ENCODE measurements around the gene RANBP1.
A peak's percentile ranks its signal among the peaks of the same experiment; 100 is the strongest.

Gene RANBP1

DNA sequence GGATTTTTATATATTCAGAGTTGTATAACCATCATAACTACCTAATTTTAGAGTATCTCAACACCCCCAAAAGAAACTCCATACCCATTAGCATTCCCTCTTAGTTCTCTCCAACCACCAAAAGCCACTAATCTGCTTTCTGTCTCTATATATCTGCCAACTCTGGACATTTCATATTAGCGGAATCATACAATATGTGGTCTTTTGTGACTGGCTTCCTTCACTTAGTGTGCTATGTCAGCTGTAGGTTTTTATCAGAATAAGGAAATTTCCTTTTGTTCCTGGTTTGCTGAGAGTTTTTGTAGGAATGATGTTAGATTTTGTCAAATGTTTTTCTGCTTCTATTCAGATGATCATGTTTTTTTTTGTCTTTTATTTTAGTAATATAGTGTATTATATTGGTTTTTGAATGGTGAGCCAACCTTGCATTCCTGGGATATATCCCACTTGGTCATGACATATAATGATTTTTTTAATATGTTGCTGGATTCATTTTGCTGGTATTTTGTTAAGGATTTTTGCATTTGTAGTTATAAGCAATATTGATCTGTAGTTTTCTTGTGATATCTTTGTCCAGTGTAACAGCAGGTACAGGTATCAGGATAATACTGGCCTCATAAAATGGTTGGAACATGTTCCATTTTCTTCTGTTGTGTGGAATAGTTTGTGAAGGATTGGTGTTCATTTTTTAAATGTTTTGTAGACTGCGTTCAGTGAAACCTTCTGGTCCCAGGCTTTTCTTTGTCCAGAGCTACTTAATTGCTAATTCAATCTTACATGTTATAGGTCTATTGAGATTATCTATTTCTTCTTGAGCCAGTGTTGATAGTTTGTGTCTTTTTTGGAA lies 19.1 kb upstream of the RANBP1 start:
- DNase-seq = no peak
- Histone ChIP-seq H3K27me3 (ENCODE audit: insufficient read depth, low read depth, severe bottlenecking) (no peaks in the 10 kb centered on the region), H3K27ac (no peak overlapping the region), H3K9me3 (ENCODE audit: severe bottlenecking) (no peaks in the 10 kb centered on the region), H3K4me3 (ENCODE audit: low read depth, low read length) (no peak overlapping the region), H3K36me3 (peaks cover 100% of the 10 kb centered on the region)
- TF ChIP-seq, protein P1, sequence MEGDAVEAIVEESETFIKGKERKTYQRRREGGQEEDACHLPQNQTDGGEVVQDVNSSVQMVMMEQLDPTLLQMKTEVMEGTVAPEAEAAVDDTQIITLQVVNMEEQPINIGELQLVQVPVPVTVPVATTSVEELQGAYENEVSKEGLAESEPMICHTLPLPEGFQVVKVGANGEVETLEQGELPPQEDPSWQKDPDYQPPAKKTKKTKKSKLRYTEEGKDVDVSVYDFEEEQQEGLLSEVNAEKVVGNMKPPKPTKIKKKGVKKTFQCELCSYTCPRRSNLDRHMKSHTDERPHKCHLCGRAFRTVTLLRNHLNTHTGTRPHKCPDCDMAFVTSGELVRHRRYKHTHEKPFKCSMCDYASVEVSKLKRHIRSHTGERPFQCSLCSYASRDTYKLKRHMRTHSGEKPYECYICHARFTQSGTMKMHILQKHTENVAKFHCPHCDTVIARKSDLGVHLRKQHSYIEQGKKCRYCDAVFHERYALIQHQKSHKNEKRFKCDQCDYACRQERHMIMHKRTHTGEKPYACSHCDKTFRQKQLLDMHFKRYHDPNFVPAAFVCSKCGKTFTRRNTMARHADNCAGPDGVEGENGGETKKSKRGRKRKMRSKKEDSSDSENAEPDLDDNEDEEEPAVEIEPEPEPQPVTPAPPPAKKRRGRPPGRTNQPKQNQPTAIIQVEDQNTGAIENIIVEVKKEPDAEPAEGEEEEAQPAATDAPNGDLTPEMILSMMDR (IDR thresholded peaks at IDR 0.05; ENCODE audit: low read depth, low read length) = no peak

DNA sequence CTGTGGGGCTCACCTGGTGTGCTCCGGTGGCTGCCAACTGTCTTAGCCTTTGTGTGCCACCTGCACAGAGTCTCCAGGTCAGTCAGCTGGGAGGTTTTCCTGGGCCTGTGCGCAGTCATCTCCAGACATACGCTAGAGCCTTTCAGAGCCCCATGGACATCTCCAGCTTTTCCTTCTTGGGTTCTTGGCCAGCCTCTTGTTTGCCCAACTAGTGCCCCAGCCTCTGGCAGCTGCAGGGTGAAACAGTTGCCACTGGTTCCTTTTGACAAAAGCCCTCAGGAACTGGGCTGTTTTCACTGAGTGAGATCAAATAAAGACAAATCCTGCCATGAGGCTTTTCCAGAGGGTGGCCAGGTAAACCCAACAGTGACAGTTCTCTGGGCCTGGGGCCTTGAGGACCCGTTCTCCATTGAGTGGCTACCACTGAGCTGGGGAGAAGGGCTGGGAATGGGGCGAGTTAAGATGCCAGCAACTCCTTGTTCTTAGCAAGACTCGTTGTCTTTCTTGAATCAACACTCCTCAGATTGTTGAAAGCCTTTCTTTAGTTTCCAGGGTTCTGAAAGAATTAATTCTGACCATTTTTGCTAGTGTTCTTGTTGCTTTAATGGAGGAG lies 16.7 kb upstream of the RANBP1 start:
- Histone ChIP-seq H3K27ac (no peak overlapping the region), H3K27me3 (ENCODE audit: insufficient read depth, low read depth, severe bottlenecking) (no peaks in the 10 kb centered on the region), H3K4me3 (ENCODE audit: low read depth, low read length) (no peak overlapping the region), H3K36me3 (peaks cover 89% of the 10 kb centered on the region), H3K9me3 (ENCODE audit: severe bottlenecking) (no peaks in the 10 kb centered on the region)
- no peak for DNase-seq
- TF ChIP-seq, protein P1 (IDR thresholded peaks at IDR 0.05; ENCODE audit: low read depth, low read length) = no peak

DNA sequence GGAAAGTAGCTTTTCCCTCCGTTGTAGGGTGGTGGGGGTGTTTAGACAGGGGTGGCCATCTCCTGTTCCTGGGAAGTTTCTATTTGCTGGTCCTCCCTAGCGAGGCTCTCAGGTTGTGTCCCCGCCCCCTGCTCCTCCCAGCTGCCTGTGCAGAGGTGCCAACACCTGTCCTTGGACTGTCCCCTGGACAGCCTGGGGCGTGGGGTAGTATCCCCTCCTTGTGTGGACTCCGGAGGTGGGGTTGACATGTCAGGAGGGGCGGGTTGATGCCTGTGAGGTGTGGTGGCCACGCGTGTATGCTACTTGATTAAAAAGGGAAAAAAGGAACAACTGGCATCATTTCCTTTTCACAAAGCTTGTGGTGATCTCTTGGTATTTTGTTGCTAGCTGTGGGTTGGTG lies 14.3 kb upstream of the RANBP1 start:
- Histone ChIP-seq H3K27me3 (ENCODE audit: insufficient read depth, low read depth, severe bottlenecking) (no peaks in the 10 kb centered on the region), H3K9me3 (ENCODE audit: severe bottlenecking) (no peaks in the 10 kb centered on the region), H3K4me3 (ENCODE audit: low read depth, low read length) (no peak overlapping the region), H3K27ac (no peak overlapping the region), H3K36me3 (peaks cover 89% of the 10 kb centered on the region)
- TF ChIP-seq, protein P1 (IDR thresholded peaks at IDR 0.05; ENCODE audit: low read depth, low read length) = no peak
- DNase-seq = no peak

DNA sequence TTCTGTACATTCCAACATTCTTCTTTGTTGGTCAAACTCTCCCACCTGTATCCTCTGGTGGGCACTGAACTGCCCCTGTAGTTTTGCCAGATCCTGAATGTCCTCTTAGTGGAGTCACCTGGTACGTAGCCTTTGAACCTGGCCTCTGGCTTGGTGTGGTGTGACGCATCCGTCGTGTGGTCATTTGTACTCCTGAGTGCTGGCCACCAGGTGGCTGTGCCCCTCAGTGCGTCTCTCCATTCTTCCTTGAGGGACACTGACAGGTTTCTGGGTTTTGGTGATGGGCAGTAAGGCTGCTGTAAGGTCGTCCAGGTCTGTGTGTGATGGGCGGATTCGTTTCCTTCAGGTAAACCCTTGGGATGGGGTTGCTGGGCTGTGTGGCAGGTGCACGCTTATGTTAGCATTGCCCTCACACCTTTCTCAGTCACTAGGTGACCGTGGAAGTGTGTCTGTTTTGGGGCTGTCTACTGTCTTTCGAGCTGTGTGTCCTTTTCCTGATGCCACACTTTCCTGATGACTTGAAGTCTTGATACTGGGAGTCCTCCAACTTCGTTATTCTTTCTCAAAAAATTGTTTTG lies 13.6 kb upstream of the RANBP1 start:
- TF ChIP-seq, protein P1 (IDR thresholded peaks at IDR 0.05; ENCODE audit: low read depth, low read length) = peak; percentile 59

DNA sequence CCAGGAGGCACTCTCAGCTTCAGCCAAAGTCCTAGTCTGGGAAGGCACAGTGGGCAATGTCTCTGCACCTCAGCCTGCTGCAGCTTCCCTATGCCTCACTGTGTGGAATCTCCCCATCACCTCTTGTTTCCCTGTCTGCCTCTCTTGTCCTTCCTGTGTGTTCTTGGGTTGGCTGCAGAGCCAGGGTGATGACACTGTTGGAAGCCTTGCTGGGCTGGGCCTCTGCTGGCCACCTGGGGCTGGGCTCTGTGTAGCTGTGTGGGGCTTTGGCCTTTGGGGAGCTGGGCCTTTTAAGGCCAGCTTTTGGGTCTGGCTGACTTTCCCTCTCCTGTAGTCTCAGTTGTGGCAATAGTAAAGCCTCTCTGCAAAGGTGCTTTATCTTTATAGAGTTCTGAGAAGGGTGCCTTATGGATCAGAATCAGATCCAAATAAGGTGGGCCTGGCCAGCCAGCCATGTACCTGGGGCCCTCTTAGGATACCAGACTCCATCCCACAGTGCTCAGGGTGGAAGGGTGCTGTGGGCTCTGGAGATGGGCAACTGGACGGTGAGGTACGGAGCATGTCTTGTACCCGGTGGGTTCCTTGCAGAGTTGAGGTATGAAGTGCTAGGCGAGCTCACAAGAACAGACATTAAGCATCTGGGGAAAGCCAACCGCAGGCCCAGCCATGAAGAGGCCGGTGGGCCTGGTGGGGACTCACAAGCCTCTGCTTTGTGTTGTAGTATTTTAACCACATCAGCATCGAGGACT lies 10.3 kb upstream of the RANBP1 start:
- Histone ChIP-seq H3K4me3 (ENCODE audit: low read depth, low read length) (no peak overlapping the region), H3K9me3 (ENCODE audit: severe bottlenecking) (no peaks in the 10 kb centered on the region), H3K36me3 (peaks cover 89% of the 10 kb centered on the region), H3K27ac (peak overlapping the region; percentile 76), H3K27me3 (ENCODE audit: insufficient read depth, low read depth, severe bottlenecking) (no peaks in the 10 kb centered on the region)
- DNase-seq = no peak
- TF ChIP-seq, protein P1 (IDR thresholded peaks at IDR 0.05; ENCODE audit: low read depth, low read length) = no peak

More for the DNA sequence above, 13.6 kb upstream of the RANBP1 start:
- H3K9me3 ChIP-seq (ENCODE audit: severe bottlenecking) = no peaks in the 10 kb centered on the region
- no peaks in the 10 kb centered on the region for H3K27me3 ChIP-seq (ENCODE audit: insufficient read depth, low read depth, severe bottlenecking)
- no peak overlapping the region for H3K4me3 ChIP-seq (ENCODE audit: low read depth, low read length)
- DNase-seq = no peak
- peaks cover 89% of the 10 kb centered on the region for H3K36me3 ChIP-seq
- H3K27ac ChIP-seq = no peak overlapping the region; the same call in 1 of the 2 replicates

All from WERI-Rb-1 (cell line).